Esophagus squamous epithelium (tissue), 5 donors: ENCODE data around the gene STT3A. TPM values are rescaled to one million over a fixed set of nuclear protein-coding genes. Genes with fewer than 3 reads are reported as not detected.

ENCODE experiments used
- DNase-seq: peaks from one replicate; lab custom pipeline; 2025; lab: John Stamatoyannopoulos, UW
- H3K27ac ChIP-seq, 4 donors: fragments of 200-600 bp; sonication (generic); one replicate each; pipeline ENCODE4 v1.5.1; 2016 to 2019; ENCODE audit warnings: mild to moderate bottlenecking in 1 of 4
- H3K27me3 ChIP-seq, 4 donors: fragments of 200-600 bp; sonication (generic); 1 replicate in 3 of 4; 2 replicates in 1 of 4; pipeline versions ENCODE4 v1.5.1 to v1.6.0; 2017 to 2021; ENCODE audit warnings: antibody characterized with exemption in 1 of 4
- H3K36me3 ChIP-seq, 3 donors: fragments of 200-600 bp; sonication (generic); one replicate each; pipeline ENCODE4 v1.5.1; 2016 to 2019
- H3K4me1 ChIP-seq, 3 donors: fragments of 200-600 bp; sonication (generic); one replicate each; pipeline ENCODE4 v1.5.1; 2017 to 2019
- H3K4me3 ChIP-seq, 4 donors: fragments of 200-600 bp; sonication (generic); 1 replicate in 3 of 4; 2 replicates in 1 of 4; pipeline ENCODE4 v1.5.1; 2016 to 2019; ENCODE audit warnings: mild to moderate bottlenecking in 2 of 4, moderate library complexity in 1 of 4
- H3K9me3 ChIP-seq, 3 donors: fragments of 200-600 bp; sonication (generic); one replicate each; pipeline ENCODE4 v1.5.1; 2016 to 2019
- CTCF ChIP-seq, 6 experiments: fragments of 450-650 bp in 4 of 6; fragments of 200-600 bp in 2 of 6; sonication (generic) in 2 of 6; IDR thresholded peaks; one replicate each; pipeline ENCODE4 v1.5.1; 2016 to 2019; ENCODE audit warnings: antibody characterized with exemption in 6 of 6, mild to moderate bottlenecking in 4 of 6, moderate library complexity in 4 of 6
- POLR2A ChIP-seq, 4 donors: fragments of 450-650 bp; IDR thresholded peaks; one replicate each; pipeline ENCODE4 v1.6.1; 2017; ENCODE audit warnings: antibody characterized with exemption in 4 of 4, mild to moderate bottlenecking in 4 of 4, moderate library complexity in 3 of 4
- WGBS, 2 donors: methylation state at CpG; one replicate each; pipeline ENCODE4 v1.1.5; 2018; 5-methylcytosine and 5-hydroxymethylcytosine counted together
- intact Hi-C: fragments of 100-400 bp; cut with DNase I; formaldehyde crosslinking; loops from one replicate; pipeline ENCODE4 v1.15.0; 2022
- total RNA-seq, 4 donors: library from RNA; depleted of rRNA; stranded (reverse); fragments of >200 nt; gene quantifications; one replicate each; pipeline ENCODE4 v1.1.0, GENCODE V29; 2016
- donor health status: DM: yes; HTN: yes; CAD: no.

Gene STT3A
- total RNA-seq, 4 donors from 2014 or later: 50.7 to 89.7 (median 67.2) TPM

- H3K27me3 ChIP-seq: no peaks in the 10 kb centered on the region
- DNase-seq: no peak
- intact Hi-C loops: no loop called here
- TF ChIP-seq POLR2A (IDR thresholded peaks at IDR 0.05) (no peak), CTCF (IDR thresholded peaks at IDR 0.05) (no peak)
- H3K9me3 ChIP-seq: no peaks in the 10 kb centered on the region
- H3K36me3 ChIP-seq: peaks cover 20 to 100% (median 66%) of the 10 kb centered on the region in 3 donors
- H3K4me3 ChIP-seq: no peak overlapping the region
- WGBS, 2 donors: 100% methylated on average over 2 of the region's 2 CpGs
- no peaks in the 10 kb centered on the region for H3K4me1 ChIP-seq
- no peak overlapping the region for H3K27ac ChIP-seq
These were observed 13.9 kb upstream of the STT3A start for GRCh38 chr11:125578783-125579182.

DNA sequence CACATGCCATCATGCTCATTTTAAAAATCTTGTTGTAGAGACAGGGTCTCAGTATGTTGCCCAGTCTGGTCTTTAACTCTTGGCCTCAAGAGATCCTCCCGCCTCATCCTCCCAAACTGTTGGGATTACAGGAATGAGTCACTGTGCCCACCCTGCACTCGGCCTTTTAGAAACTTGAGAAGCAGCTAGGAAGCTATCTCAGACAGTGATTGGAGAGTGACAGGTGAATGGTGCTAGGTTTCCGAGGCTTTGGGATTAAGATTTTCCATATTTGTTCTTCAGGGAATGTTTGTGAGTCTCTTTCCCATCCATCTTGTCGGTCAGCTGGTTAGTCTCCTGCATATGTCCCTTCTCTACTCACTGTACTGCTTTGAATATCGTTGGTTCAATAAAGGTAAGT, 12.8 kb upstream of the STT3A start:
- Histone ChIP-seq H3K9me3 (no peaks in the 10 kb centered on the region), H3K27ac (no peak overlapping the region), H3K4me3 (no peak overlapping the region), H3K36me3 (peaks cover 20 to 100% (median 57%) of the 10 kb centered on the region in 3 donors), H3K4me1 (no peaks in the 10 kb centered on the region), H3K27me3 (no peaks in the 10 kb centered on the region)
- 95 to 98% methylated on average over 4 to 5 of the region's 5 CpGs for WGBS, 2 donors
- no peak for TF ChIP-seq CTCF (IDR thresholded peaks at IDR 0.05)
- no peak for DNase-seq
- intact Hi-C loops: no loop called here

GRCh38 chr11:125583496-125583895, 9.2 kb upstream of the STT3A start:
- no peak for DNase-seq
- intact Hi-C loops: no loop called here
- TF ChIP-seq POLR2A (IDR thresholded peaks at IDR 0.05) (no peak), CTCF (IDR thresholded peaks at IDR 0.05) (no peak)
- Histone ChIP-seq H3K4me3 (no peak overlapping the region), H3K4me1 (no peaks in the 10 kb centered on the region), H3K36me3 (peaks cover 14 to 68% (median 40%) of the 10 kb centered on the region in 3 donors), H3K9me3 (no peaks in the 10 kb centered on the region), H3K27ac (no peak overlapping the region), H3K27me3 (no peaks in the 10 kb centered on the region)
- 96 to 97% methylated on average over 4 to 11 of the region's 11 CpGs for WGBS, 2 donors

DNA sequence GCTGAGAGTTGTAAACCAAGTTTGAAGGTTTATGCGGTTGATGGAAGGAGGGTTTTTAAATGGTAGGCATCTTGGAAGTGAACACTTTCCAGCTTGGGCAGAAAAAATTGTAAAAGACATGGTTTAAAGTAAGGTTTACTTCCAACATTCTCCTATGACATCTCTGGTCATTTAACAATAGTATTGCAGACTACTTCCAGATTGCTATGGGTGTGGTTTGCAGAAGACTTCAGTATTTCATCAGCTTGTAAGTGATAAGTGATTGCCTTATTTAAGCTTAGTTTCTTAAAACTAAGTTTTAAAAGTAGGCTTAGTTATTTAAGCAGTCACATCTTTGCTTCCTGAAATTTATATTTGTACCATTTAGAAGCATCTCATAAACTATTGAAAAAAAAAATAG, 7.2 kb upstream of the STT3A start:
- Histone ChIP-seq H3K27ac (no peak overlapping the region), H3K4me3 (no peak overlapping the region), H3K36me3 (peaks cover 9 to 48% (median 24%) of the 10 kb centered on the region in 3 donors), H3K9me3 (no peaks in the 10 kb centered on the region), H3K27me3 (no peaks in the 10 kb centered on the region), H3K4me1 (no peaks in the 10 kb centered on the region)
- intact Hi-C loops: no loop called here
- WGBS, 2 donors: 81 to 96% methylated on average over 1 of the region's 1 CpG
- DNase-seq: no peak
- TF ChIP-seq CTCF (IDR thresholded peaks at IDR 0.05) (no peak), POLR2A (IDR thresholded peaks at IDR 0.05) (no peak)

- intact Hi-C loops: no loop called here
- no peak overlapping the region for H3K4me3 ChIP-seq
- no peak overlapping the region for H3K27ac ChIP-seq
- peaks cover 5 to 37% (median 15%) of the 10 kb centered on the region in 3 donors for H3K36me3 ChIP-seq
- 68 to 73% methylated on average over 3 of the region's 3 CpGs for WGBS, 2 donors
- TF ChIP-seq POLR2A (IDR thresholded peaks at IDR 0.05) (no peak), CTCF (IDR thresholded peaks at IDR 0.05) (no peak)
- no peaks in the 10 kb centered on the region for H3K27me3 ChIP-seq
- H3K4me1 ChIP-seq: peaks cover 0 to 9% (median 6%) of the 10 kb centered on the region in 3 donors
- H3K9me3 ChIP-seq: no peaks in the 10 kb centered on the region
- DNase-seq: no peak
These were observed 6.0 kb upstream of the STT3A start for GRCh38 chr11:125586623-125587022.
